ENCODE data around the gene MPO.

GRCh38 chr17:58308173-58308984, 27.6 kb upstream of the MPO start:
- TF ChIP-seq CTCF (IDR thresholded peaks at IDR 0.05) (peak in 3 of 4 donors; percentile 6 to 32 (median 15)), POLR2A (IDR thresholded peaks at IDR 0.05) (no peak)
